UCSD-AML1 (cell line): Measurements from ENCODE around the gene OGN.

Experiments
- DNase-seq: peaks from one replicate; lab custom pipeline; 2025; ENCODE audit not compliant: unreplicated experiment; lab: John Stamatoyannopoulos, UW

OGN gene

DNA sequence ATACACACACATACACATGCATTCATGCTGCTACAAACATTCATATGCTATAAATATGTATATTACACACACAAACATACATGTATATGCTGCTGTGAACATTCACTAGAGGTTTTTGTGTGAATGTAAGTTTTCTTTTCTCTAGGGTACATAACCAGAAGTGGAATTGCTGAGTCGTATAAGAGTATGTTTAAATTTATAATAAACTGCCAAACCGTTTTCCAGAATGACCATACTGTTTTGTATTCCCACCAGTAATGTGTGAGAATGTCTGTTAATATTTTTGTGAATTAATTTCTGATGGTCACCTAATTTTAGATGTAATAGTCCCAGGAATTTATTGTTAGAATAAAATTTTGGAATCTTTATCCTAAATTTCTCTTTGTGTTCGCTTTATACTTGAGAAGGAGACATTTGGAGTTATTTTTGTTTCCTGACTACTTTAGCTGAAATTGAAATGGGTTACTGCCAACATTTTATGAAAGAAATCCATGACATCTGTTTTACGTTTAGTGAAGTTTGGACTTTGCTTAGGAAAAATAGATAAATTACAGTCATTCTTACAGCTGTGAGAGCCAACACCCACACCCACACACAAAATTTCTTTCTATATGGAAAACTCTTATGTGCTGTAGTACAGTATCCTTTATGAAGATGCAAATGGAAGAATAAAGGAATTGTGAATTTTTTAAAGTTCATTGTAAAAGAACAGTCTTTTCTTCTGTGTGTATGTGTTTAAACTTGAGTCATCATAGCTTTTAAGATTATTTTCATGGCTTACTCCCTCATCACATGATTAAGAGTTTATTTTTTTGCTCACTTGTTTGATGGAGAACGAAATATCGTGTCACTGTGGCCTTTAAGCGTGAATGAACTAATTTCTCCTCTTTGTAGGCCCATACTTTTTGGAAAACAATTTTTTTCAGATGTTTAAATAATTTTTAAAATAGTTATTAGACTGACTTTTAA lies 54.3 kb downstream of the OGN start:
- no peak for DNase-seq

DNA sequence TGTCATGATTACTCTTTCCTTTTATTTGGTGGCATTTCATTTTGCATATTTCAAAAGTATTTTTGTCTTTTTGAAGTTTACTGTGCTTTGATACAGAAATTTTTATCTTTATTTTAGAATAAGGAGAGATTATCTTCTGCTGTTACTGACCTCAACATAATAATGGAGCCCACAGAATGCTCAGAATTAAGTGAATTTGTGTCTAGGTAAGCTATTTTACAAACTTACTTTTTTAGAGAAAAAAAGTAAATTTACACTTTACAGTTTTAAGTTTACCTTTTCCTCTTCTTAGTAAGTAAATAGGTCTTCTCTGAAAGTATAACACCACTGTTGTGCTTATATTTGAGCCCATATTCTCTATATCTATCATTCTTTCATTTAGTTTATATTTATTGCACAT lies 58.8 kb downstream of the OGN start:
- DNase-seq = no peak

DNA sequence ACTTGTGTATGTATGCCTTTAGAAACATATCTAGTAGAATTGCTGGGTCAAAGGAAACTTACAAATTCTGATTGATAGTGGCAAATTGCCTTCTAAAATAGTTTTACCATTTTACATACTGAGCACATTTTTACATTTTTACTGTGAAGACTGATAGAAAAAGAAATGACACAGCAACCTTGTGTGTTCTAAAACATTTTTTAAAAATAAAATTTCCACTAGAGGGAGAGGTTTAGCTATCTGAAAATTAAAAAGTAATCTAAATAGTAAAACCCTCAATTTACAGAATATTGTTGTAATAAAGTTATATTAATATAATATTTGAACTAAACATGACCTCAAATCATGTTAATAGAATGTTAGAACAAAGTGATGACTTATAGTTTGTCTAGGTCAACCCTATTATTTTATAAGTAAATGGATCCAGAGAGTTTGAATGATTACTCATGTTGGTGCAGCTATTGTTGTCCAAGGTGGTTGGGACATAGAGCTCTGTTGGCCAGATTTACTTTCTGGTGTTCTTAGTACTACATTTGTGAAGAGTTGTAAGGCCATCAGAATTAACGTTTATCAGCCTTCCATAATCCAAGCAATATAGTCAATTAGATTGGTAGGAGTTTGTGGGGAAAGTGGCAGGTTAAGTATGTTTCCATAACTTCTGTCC lies 61.4 kb downstream of the OGN start:
- DNase-seq = no peak

DNA sequence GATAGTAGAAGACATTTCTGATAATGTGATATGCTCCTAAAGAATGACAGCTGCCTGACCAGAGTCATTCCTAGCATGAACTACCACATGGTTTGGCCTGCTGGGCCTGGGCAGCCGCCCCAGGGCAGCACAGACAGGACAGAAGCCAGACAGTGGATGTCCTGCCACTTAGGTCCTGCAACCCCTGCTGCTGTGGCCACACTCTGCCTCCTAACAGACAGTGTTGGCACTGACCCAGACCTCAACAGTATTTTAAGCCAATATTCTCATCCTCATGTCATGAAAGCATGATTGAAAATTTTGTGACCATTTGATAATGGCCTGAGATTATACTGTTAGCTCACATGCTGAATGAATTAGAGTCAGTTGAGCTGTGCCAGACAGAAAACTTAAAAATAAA lies 62.8 kb downstream of the OGN start:
- DNase-seq = no peak

DNA sequence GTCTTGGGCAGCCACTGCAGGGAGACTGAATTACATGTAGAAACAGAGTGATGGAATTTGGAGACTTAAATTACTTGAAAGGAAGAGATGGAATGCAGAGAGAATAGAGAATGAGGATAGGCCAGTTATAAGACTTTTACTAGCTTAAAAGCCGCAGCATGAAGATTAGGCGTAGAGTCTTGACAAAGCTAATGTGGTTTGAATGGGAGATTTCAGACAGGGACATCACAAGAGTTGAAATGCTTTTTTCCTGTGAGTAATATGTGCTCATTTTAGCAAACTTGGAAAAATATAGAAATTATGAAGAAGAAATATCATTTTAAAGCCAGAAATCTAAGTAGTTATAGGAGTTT lies 71.1 kb downstream of the OGN start:
- no peak for DNase-seq
